Measurements from ENCODE around the gene SMIM13.

SMIM13 gene

DNA sequence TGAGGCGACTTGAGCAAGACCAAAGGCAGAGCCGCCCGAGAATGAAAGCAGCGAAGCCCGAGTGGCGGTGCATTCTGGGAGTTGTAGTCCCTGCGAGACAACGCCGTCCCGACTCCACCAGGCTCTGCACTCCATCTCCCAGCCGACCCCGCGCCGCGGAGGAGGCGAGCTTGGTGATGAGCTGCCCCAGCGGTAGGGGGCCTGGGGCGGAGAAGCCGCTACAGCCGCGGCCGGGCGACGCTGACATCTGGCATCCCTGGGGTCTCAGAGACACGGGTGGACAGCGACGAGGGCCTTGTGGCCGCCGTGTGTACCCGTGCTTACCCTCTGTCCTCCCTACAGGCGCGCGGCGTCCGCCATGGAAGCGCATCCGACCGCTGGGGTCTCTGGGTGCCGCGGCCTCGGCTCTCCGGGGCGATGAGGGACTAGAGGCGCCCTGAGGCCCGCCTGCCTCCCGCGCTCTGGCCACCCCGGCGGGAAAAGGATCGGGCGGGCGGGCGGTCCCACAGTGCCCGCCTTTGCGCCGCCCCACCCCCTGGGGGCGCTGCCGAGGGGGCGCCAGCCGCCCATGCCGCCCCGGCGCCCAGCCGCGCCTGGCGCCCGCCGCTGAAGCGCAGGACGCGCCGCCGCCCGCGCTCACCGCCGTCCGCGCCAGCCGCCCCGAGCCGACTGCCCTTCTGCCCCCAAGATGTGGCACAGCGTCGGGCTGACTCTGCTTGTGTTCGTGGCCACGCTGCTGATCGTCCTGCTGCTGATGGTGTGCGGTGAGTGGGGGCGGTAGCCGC is at the start of gene SMIM13:
Gene SMIM13, plus strand, starts transcription at position 209 of the 785 bp plus-strand sequence. Its CDS starts 480 bp downstream, at position 689.
- peak; percentile 89 to 92 for DNase-seq (ENCODE audit: low read depth in 2 of 2)

DNA sequence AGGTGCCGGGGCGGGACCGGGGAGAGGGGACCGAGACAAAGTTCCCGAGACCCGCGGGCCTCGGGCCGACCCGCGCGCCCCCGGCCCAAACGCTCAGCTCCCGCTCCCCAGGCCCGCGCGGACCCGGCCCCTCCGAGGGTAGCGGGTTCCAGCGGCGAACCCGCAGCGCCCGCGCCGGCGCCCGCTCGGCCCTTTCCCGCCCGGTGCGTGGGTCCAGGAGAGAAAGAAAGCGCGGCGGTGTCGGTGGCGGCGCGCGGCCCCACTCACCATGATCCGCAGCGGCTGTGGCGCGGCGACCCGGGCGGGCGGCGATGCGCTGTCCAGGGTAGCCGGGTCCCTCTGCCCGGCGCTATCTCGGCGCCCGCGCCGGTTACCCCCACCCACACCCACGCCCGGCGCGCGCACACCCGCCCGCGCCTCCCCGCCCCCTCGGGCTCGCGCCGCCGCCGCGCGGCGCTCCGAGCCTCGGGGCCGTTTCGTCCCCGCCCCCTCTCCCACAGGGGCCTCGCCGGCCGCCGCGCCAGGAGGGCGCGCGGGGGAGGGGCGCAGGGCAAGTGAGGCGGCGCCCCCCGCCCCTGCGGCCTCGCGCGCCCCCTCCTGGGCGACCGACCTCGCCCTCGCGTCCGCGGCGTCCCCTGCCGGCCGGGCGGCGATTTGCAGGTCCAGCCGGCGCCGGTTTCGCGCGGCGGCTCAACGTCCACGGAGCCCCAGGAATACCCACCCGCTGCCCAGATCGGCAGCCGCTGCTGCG is 49.5 kb upstream of the SMIM13 start, which contains the start of gene ELOVL2:
Gene ELOVL2, minus strand, starts transcription at position 345 of the 751 bp plus-strand sequence. Its CDS starts 75 bp downstream, at position 270.
- DNase-seq (ENCODE audit: low read depth in 2 of 2) = peak in 1 of 2 donors; percentile 16

DNA sequence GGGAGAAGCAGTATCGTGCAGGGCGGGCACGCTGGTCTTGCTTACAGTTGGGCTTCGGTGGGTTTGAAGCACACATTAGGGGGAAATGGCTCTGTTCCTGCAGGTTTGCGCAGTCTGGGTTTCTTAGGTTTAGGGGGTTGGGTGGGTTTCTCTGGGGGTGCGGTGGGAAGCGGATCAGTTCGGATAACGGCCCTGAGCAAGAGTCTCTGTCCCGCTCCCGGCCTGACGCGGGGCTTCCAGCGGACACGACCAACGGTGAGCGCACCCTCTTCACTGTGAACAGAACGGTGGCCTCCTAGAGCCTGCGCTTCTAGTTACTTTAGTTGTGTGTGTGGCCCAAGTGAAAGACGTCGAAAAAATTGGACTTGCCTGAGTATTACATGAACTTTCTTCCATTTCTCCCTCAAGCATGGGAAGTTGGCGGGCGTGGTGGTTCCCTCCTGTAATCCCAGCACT is 48.9 kb upstream of the SMIM13 start:
- DNase-seq (ENCODE audit: low read depth in 2 of 2) = no peak

DNA sequence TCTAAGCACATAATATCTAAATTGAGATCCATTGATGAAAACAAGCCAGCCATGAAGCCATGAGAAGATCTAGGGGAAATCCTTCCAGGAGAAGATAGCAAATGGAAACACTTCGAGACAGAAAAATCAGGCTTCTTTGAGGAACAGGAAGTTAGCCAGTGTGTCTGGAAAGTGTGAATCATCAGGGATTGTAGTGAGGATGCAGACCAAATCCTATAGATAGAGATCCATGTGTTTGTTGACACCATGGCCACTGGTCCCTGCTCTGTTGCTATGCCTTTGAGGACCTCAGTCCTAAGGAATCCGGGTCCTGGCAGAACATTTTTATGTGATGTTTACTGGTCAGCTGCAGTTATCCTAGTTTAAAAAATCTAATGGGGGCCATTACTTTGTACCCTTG is 42.9 kb upstream of the SMIM13 start:
- DNase-seq (ENCODE audit: low read depth in 2 of 2) = no peak

DNA sequence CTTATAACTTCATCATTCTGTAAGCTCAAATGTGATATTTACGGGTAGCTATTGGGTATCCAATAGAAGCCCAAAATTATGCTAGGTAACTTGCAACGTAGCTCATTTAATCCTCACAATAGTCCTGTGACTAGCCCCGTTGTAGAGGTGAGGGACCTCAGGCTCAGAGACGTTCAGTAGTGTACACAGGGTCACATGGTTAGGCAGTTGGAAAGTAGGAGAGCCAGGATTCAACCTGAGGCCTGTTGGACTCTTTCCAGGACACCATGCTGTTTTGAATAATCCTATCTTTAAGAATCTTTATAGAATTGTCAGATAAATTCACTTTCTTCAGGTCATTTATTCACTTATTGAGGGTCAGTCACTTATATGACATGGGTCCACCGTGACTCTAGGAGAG is 40.3 kb upstream of the SMIM13 start:
- DNase-seq (ENCODE audit: low read depth in 2 of 2) = no peak

DNA sequence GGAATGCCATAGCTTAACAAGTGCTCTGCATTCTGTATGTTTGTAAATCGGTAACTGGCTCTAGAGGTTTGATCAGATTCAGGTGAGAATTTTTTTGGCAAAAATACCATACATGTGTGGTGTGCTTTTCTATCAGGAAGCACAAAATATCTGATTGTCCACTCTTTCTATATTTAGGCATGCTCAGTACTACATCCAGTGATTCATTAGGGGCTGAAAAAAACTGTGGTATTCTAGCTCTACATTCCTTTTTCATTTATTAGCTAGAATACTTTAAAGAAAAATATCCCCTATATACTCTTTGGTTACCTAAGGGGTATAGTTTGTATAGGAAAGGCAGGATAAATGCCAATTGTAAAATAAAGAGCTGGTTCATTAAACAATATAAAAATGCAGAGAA is 38.9 kb upstream of the SMIM13 start:
- no peak for DNase-seq (ENCODE audit: low read depth in 2 of 2)

DNA sequence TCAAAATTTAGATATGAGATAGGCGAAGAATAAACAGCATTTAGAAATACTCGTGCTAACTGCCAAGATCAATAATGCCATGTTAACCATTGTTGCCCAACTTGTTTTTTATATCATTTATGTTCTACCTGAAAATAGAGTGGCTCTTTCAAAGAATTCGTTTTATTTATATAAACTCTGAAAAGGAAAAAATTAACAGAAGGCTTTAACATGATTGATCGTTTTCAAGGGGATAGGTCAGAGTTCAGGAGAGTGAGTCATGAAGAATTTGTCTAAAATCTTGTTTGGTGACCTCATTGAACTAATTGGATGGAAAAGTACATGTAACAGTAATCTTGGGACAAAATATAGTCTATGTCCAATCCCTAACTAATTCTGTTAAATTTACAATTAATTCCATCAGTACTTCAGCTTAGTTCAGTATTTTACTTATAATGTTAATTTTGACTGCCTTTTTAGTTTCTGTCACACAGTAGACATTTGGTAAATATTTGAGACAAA is 38.5 kb upstream of the SMIM13 start:
- no peak for DNase-seq (ENCODE audit: low read depth in 2 of 2)

DNA sequence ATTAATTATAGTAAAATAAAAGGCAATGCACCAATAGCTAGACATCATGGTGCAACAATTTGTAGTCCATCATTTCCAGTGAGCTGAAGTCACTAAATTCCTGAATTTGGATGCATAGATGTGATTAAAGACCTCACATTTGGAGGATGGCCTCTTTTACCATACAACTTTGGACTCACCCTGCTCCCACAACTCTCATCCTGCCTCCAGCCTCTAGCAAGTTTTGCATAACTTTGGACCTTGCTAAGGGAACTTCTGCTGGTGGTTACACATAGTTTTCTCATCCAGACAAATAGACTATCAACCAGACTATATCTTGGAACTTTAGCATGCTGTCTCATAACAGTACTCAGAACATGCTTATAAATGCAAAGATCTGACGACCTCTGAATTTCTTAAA is 36.8 kb upstream of the SMIM13 start:
- no peak for DNase-seq (ENCODE audit: low read depth in 2 of 2)

DNA sequence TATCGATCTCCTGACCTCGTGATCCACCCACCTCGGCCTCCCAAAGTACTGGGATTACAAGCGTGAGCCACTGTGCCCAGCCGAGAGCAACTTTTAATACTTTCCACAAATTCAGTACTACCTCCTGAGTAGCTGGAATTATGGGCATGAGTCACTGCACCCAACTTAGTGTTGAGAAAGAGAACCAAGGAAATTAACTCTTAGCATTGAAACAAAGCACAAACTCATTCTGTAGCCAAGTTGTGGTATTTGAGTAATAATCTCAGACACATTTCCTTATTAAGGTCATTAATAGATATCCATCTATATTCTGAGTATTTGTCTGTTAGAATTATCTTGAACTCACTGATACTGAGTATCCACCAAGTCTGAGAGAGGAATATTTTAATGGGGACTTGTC is 35.2 kb upstream of the SMIM13 start:
- no peak for DNase-seq (ENCODE audit: low read depth in 2 of 2)

DNA sequence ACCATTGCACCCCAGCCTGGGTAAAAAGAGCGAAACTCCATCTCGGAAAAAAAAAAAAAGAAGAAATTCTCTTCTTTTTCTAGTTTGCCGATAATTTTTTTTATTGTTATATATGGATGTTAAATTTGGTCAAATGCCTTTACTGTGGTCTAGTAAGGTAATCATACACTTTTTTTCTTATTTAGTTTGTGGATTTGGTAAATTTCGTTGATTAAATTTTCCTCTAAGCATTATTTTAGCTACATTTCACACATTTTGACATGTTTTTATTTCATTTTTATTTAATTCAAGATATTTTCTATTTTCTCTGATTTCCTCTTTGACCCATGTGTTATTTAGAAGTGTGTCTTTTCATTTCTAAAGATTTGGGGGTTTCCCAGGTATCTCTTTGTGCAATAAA is 31.6 kb upstream of the SMIM13 start:
- no peak for DNase-seq (ENCODE audit: low read depth in 2 of 2)

DNA sequence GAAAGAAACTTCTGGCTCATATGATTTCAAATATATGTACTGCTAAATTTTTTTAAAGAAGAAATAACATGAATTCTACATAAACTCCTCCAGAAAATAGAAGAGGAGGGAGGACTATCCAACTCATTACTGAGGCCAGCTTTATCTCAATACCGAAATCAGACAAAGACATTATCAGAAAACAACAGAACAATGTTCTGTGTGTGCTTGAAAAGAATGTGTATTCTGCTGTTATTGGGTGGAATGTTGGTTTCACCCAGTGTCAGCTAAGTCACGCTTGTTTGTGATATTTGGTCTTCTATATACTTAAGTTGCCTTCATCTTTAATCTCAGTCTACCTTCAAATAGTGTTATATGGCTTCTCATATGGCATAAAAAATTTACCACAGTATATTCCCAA is 30.9 kb upstream of the SMIM13 start:
- DNase-seq (ENCODE audit: low read depth in 2 of 2) = no peak

DNA sequence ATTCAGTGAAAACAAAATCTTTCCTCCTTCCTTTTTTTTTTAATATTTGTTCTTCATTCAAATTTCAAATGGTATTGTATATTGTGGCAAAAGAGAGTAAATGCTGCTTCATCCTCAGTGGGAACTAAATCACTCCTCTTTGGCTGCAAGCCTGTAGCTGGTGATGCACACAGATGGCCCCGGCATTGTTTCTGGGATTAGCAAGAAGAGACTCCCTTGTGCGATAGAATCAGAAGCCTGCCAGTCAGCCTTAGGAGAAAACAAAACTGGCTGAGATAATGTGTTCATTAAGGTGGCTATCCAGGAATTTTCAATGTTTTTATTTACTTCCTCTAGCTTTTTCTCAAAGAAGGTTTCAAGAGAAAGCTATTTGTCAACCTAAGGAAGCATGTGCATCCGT is 28.8 kb upstream of the SMIM13 start:
- no peak for DNase-seq (ENCODE audit: low read depth in 2 of 2)

DNA sequence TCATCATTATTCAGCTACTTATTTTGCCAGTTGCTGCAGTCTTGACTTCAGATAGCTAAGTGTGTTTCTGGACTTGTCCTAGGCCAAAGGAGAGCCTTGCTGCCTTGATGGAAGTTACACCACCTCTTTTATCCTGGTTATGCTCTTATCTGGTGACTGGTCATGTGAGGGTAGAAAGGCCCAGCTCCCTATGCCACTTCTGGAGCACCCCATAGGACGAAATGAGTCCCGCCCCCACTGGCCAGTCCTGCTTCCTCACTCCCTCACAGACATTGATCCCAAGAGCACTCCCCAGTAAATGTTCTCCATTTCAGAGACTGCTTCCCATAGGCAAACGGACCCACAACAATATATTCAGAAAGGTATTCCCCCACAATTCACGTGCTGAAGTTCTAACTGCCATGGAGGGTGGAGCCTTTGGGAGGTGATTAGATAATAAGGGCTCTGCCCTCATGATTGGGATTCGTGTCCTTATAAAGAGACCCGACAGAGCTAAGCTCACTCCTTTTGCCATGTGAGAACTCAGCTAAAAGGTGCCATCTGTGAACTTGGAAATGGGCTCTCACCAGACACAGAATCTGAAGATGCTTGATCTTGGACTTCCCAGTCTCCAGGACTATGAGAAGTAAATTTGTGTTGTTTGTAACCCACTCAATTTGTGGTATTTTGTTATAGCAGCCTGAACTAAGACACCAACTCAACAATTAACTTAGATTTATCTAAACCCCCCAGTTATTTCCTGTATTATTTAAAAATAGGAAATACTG is 28.0 kb upstream of the SMIM13 start:
- no peak for DNase-seq (ENCODE audit: low read depth in 2 of 2)

DNA sequence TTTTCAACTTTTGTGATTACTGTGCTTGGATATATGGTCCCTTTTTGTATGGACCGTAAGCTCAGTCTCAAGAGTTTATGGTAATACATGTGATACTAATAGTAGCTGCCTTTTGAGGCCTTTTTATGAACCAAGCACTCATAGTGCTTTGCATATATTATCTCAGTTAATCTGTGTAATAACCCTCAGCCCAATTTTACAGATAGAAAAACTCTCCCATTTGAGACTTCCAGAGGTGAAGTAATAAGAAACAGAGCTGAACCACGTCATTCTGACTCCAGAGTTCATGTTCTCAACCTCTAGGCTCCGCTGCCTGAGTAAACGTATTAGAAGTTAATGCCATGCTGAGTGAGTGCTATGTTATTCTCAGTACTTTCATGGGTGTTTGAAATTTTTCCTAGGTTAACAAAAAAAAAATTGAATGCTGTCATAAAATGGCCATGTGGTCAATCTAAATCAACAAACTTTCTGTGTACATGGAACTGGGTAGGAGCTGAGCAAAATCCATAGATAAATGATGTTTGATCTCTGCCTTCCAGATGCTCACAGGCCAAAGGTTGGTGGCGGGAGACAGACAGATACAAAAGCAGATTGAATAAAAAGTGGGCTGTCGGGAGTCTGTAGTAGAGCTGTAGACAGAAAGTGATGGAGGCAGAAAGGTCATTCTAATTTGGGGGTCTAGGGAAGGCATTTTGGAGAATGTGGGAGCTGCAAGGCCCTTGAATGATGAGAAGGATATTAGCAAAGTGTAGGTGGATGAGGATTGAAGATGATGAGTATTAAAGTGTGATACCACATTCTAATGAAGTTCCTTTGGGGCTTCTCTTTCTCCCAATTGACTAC is 26.9 kb upstream of the SMIM13 start:
- DNase-seq (ENCODE audit: low read depth in 2 of 2) = no peak

DNA sequence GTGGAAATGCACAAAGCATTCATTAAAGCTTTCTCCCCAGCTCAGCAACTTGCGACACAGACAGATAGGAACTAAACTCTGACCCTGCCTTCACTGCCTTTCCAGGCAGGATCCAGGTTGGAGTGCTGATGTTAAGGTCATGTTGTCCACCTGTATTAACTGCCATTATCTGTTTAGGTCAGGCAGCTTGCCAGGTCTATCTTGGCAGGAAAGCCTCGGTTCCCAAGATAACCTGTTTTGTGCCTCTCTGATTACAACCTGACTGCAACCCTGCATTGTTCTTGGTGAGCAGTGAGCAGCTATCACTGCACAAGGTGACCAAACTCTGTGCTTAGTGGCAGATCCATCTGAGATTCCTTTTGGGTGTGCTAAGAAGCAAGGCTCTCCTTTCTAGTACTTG is 26.3 kb upstream of the SMIM13 start:
- no peak for DNase-seq (ENCODE audit: low read depth in 2 of 2)

DNA sequence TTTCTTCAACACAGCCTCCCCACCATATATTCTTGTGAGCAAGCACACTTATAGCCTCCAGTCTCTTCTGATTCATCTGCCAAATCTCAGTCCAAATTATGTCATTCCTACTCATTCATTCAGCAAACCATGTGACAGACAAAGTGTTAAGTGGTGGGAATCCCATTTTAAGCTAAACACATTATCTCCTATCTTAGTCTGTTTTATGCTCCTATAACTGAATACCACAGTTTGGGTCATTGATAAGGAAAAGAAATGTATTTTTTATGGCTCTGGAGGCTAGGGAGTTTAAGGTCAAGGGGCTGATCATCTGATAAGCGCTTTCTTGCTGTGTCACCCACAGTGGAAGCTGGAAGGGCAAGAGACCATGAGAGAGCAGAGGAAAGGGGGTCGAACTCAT is 23.9 kb upstream of the SMIM13 start:
- DNase-seq (ENCODE audit: low read depth in 2 of 2) = no peak

DNA sequence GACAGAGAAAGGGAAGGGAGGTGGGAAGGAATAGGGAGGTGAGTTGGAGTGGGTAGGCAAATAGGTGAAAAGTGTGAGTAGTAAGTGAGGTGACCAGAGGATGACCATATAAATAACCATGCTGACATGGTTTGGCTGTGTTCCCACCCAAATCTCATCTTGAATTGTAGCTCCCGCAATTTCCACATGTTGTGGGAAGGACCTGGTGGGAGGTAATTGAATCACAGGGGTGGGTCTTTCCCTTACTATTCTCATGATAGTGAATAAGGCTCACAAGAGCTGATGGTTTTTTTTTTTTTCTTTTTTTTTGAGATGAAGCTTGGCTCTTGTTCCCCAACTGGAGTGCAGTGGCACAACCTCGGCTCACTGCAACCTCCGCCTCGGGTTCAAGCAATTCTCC is 21.5 kb upstream of the SMIM13 start:
- DNase-seq (ENCODE audit: low read depth in 2 of 2) = no peak

DNA sequence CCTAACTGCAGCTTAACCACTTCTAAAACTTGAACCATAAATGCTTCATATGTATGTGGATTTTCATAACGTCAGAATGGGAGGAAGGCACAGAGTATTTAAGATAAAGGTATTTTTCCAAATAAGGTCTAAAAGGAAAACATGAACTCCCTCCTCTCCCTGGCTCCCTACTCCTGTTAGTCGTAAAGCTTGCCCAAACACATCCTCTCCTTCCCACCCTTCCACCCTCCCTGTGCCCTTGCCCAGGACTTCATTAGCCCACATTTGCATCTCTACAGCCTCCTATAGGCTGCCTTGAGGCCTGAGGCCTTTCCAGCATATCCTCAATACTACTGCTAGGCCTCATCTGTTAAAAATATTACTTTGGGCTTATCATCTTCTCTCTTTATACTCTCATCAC is 17.1 kb upstream of the SMIM13 start:
- DNase-seq (ENCODE audit: low read depth in 2 of 2) = no peak

DNA sequence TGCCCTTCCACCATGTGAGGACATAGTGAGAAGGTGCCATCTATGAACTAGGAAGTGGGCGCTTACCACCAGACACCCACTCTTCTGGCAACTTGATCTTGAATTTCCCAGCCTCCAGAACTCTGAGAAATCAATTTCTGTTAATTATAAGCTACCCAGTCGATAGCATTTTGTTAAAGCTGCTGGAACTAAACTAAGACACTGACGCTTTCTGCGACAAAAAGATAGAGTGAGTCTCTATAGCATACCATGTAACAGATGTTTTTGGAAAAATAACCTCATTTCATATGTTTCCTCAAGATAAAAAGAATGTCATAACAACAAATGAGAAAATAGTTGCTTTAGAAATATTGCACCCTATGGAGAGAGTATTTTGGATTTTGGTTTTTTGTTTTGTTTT is 15.4 kb upstream of the SMIM13 start:
- no peak for DNase-seq (ENCODE audit: low read depth in 2 of 2)

DNA sequence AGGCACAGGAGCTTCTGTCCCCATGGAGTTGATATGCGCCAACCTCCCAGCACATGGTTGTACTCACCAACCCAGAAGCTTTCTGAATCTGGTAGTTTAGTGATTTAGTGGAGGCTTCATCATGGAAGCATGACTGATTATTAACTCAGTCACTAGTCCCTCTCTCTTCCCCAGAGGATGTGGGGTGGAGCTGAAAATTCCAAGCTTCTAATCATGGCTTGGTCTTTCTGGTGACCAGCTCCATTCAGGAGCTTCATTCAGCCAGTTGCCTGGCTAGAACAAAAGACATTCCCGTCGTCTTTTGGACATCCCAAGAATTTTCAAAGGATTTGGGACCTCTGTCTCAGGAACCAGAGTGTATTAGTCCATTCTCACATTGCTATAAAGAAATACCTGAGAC is 13.3 kb upstream of the SMIM13 start:
- DNase-seq (ENCODE audit: low read depth in 2 of 2) = no peak

DNA sequence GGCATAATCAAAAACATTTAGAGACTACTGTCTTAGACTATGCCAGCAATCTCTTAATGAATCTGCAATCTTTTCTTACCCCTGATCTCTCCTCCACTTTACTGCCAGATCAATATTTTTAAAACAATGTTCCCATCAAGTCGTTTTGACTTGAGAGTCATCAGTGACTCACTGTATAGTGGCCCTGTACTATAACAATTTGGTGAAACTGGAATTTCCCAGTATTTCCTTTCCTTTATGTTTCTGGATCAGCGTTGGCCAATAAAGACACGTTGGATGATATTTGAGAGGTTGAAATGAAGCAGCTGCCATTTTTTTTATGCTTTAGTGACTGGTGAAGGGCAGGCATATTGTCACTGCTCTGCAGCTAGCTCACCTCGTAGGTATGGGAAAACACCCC is 10.1 kb upstream of the SMIM13 start:
- DNase-seq (ENCODE audit: low read depth in 2 of 2) = no peak
